Measurements from ENCODE around the gene ZNF668. TPM values are rescaled to one million over a fixed set of nuclear protein-coding genes. Genes with fewer than 3 reads are reported as not detected.

ZNF668 gene
- total RNA-seq (2021; ENCODE audit: unreplicated experiment) (21.5 TPM), Bru-seq, nascent RNA (percentile 68 among the genes with signal in this experiment), BruChase-seq, experiment 1, labeled RNA remaining after a 2-hour chase (percentile 71 among the genes with signal in this experiment), BruChase-seq, experiment 2, labeled RNA remaining after a 6-hour chase (percentile 66 among the genes with signal in this experiment)
- polyA plus RNA-seq (2012; ENCODE audit: insufficient read length), result 26.7 TPM
- long read RNA-seq, transcript ZNF668-201 (3 exons, 2,762 nt), result major isoform, 26 of 56 reads
- long read RNA-seq, partial matches to known transcripts, result 11 of 56 reads
- long read RNA-seq, other reads (novel, unspliced or antisense), result 17 of 56 reads

GRCh38 chr16:31073970-31074813 is at the start of gene ZNF668, which contains the start of gene ZNF646:
Gene ZNF668, minus strand, starts transcription at chr16:31074240. Its CDS starts 9,781 bp downstream, at chr16:31064459.
Gene ZNF646, plus strand, starts transcription at chr16:31074422. Its CDS starts 1,903 bp downstream, at chr16:31076325.
- peak within 1 kb of the TSS; percentile 99 for H3K4me3 ChIP-seq (ENCODE audit: low read depth in 2 of 2, low read length in 2 of 2)
- H3K4me1 ChIP-seq (ENCODE audit: control insufficient read depth, insufficient read depth, low read length), result peaks cover 10% of the 10 kb centered on the region; the same call in 1 of the 2 replicates
- peak; percentile 69 for TF ChIP-seq TCF7L2 (IDR thresholded peaks at IDR 0.05; ENCODE audit: low read depth, low read length)
- no peak for TF ChIP-seq CTCF (IDR thresholded peaks at IDR 0.05)
- peak; percentile 88; the same call in 1 of the 2 replicates for TF ChIP-seq SIN3A (IDR thresholded peaks at IDR 0.05; ENCODE audit: borderline replicate concordance, insufficient read depth, low read depth, low read length)
- 0 out of 4 replicates have a peak, but pooled peaks of 1 of the 2 experiments have one; percentile 44 for TF ChIP-seq REST (IDR thresholded peaks at IDR 0.05; ENCODE audit: insufficient read depth in 1 of 2, low read depth in 2 of 2, low read length in 1 of 2)
- TF ChIP-seq POLR2AphosphoS5 (IDR thresholded peaks at IDR 0.05; ENCODE audit: low read depth, low read length), result peak; percentile 91
- intact Hi-C loops (cut with micrococcal nuclease; ENCODE audit: unreplicated experiment), result loop anchor here (1.0 kb wide), 1 partner anchor 22 kb away; no protein-coding TSS in a partner anchor
- H3K36me3 ChIP-seq (ENCODE audit: control insufficient read depth, insufficient read depth, low read length), result peaks cover 10% of the 10 kb centered on the region
- POLR2A ChIA-PET, result interaction anchor here (0.6 kb wide), 1 partner anchor 108 kb away, joined by 7 read pairs; no protein-coding TSS in a partner anchor
- peak within 1 kb of the TSS; percentile 97 for H3K27ac ChIP-seq (ENCODE audit: low read length)
- H3K9me3 ChIP-seq (ENCODE audit: control insufficient read depth, insufficient read depth, low read depth, low read length), result no peaks in the 10 kb centered on the region
- ATAC-seq, result peak; percentile 93
- BruUV-seq (replicated peaks), result no TSS peak
- DNase-seq (ENCODE audit: low read depth, low spot score), result peak; percentile 96
- in situ Hi-C loops (cut with HindIII; ENCODE audit: low pct_unique_long_range_greater_than_20kb, low sequenced_read_pairs), result no loop called here
- H3K27me3 ChIP-seq (ENCODE audit: control insufficient read depth, insufficient read depth, low read length), result no peaks in the 10 kb centered on the region
- CTCF ChIA-PET, result interaction anchor here (0.7 to 1.5 kb wide), 2 partner anchors 68 to 90 kb away, joined by 3 to 7 read pairs; no protein-coding TSS in a partner anchor

GRCh38 chr16:31120129-31120528 is 46.1 kb upstream of the ZNF668 start:
- TF ChIP-seq SIN3A (IDR thresholded peaks at IDR 0.05; ENCODE audit: borderline replicate concordance, insufficient read depth, low read depth, low read length), result no peak
- TF ChIP-seq POLR2AphosphoS5 (IDR thresholded peaks at IDR 0.05; ENCODE audit: low read depth, low read length), result no peak
- no peak for TF ChIP-seq TCF7L2 (IDR thresholded peaks at IDR 0.05; ENCODE audit: low read depth, low read length)
- no peak for TF ChIP-seq CTCF (IDR thresholded peaks at IDR 0.05)
- no peak overlapping the region for H3K4me3 ChIP-seq (ENCODE audit: low read depth in 2 of 2, low read length in 2 of 2)
- no TSS peak for BruUV-seq (replicated peaks)
- peaks cover 9% of the 10 kb centered on the region for H3K36me3 ChIP-seq (ENCODE audit: control insufficient read depth, insufficient read depth, low read length)
- POLR2A ChIA-PET, result no interaction called here
- H3K27ac ChIP-seq (ENCODE audit: low read length), result no peak overlapping the region
- in situ Hi-C loops (cut with HindIII; ENCODE audit: low pct_unique_long_range_greater_than_20kb, low sequenced_read_pairs), result no loop called here
- ATAC-seq (no peak), DNase-seq (ENCODE audit: low read depth, low spot score) (no peak)
- intact Hi-C loops (cut with micrococcal nuclease; ENCODE audit: unreplicated experiment), result no loop called here
- no peaks in the 10 kb centered on the region for H3K27me3 ChIP-seq (ENCODE audit: control insufficient read depth, insufficient read depth, low read length)
- CTCF ChIA-PET, result interaction anchor here (0.6 kb wide), 1 partner anchor 275 kb away, joined by 4 read pairs; no protein-coding TSS in a partner anchor
- H3K9me3 ChIP-seq (ENCODE audit: control insufficient read depth, insufficient read depth, low read depth, low read length), result no peaks in the 10 kb centered on the region
- H3K4me1 ChIP-seq (ENCODE audit: control insufficient read depth, insufficient read depth, low read length), result peaks cover 6% of the 10 kb centered on the region

Measured in Panc1 (cell line).